MCF 10A (cell line): Measurements from ENCODE around the gene PHACTR1. TPM values are rescaled to one million over a fixed set of nuclear protein-coding genes. Genes with fewer than 3 reads are reported as not detected.

ENCODE experiments used
- BruUV-seq: library from RNA; stranded (reverse); fragments of 400-500 nt; replicated peaks from 2 replicates; lab custom pipeline; 2021; lab: Mats Ljungman, UMichigan
- CTCF ChIA-PET: fragments of 300-600 bp; sonication (Branson Sonifier 250); formaldehyde crosslinking; extraction: SDS; loops from one replicate; lab custom pipeline; 2021; ENCODE audit warnings: antibody characterized with exemption, inconsistent platforms; lab: Yijun Ruan, JAX
- POLR2A ChIA-PET: fragments of 300-600, 350-650 bp; sonication (Branson Sonifier 250); formaldehyde crosslinking; extraction: SDS; loops from one replicate; lab custom pipeline; 2020; ENCODE audit warnings: antibody characterized with exemption, inconsistent platforms; lab: Yijun Ruan, JAX
- DNase-seq: peaks from one replicate; pipeline ENCODE4 v3.0.0-alpha.2; 2018; ENCODE audit not compliant: unreplicated experiment
- H3K27ac Mint-ChIP-seq: one replicate; pipeline ENCODE4 v1.8.0; 2022; ENCODE audit warnings: mild to moderate bottlenecking, low read depth, mixed read lengths; ENCODE audit not compliant: unreplicated experiment
- H3K27me3 Mint-ChIP-seq: one replicate; pipeline ENCODE4 v1.8.0; 2022; ENCODE audit warnings: mixed read lengths; ENCODE audit not compliant: insufficient read depth, unreplicated experiment
- H3K36me3 Mint-ChIP-seq: one replicate; pipeline ENCODE4 v1.8.0; 2022; ENCODE audit warnings: mild to moderate bottlenecking, moderate library complexity, mixed read lengths; ENCODE audit not compliant: insufficient read depth, unreplicated experiment
- H3K4me1 Mint-ChIP-seq: one replicate; pipeline ENCODE4 v1.8.0; 2022; ENCODE audit warnings: mixed read lengths; ENCODE audit not compliant: insufficient read depth, unreplicated experiment
- H3K4me3 Mint-ChIP-seq: one replicate; pipeline ENCODE4 v1.8.0; 2022; ENCODE audit warnings: mild to moderate bottlenecking, moderate library complexity, mixed read lengths; ENCODE audit not compliant: unreplicated experiment
- H3K9me3 Mint-ChIP-seq: one replicate; pipeline ENCODE4 v1.8.0; 2022; ENCODE audit warnings: mixed read lengths; ENCODE audit not compliant: unreplicated experiment
- intact Hi-C: fragments of 100-400 bp; cut with micrococcal nuclease; formaldehyde crosslinking; loops from 2 replicates; pipeline ENCODE4 v1.14.1; 2022
- total RNA-seq: library from RNA; stranded (reverse); gene quantifications from 2 replicates; pipeline ENCODE4 v1.2.3, GENCODE V29; 2022
- TF ChIP-seq, protein P1 (sequence below): fragments of 200-600 bp; IDR thresholded peaks from one replicate; pipeline ENCODE4 v1.8.0; 2022; ENCODE audit warnings: antibody characterized with exemption, mild to moderate bottlenecking; ENCODE audit not compliant: unreplicated experiment

PHACTR1 gene
- total RNA-seq, 1 experiment from 2014 or later = not detected

DNA sequence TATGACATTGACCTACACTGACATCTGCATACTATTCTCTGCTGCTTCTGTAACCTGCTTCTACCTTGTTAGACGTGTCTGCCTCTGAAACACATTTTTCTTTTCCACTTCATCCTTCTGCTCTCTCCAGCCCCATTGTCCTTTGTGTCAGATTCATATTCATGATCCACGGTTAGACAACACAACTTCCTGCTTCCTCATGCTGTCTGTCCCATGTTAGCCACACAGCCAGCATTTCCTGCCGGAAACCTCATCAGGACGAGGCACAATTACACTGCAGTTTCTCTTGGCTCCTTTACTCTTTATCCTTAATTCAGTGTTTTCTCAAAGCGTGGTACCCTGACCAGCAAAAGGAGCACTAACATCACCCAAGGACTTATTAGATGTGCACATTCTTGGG lies 461.5 kb downstream of the PHACTR1 start:
- POLR2A ChIA-PET = interaction anchor here (0.6 to 0.7 kb wide), 2 partner anchors 146 to 1240 kb away, joined by 3 read pairs; no protein-coding TSS in a partner anchor
- H3K27ac Mint-ChIP-seq = no peak overlapping the region

DNA sequence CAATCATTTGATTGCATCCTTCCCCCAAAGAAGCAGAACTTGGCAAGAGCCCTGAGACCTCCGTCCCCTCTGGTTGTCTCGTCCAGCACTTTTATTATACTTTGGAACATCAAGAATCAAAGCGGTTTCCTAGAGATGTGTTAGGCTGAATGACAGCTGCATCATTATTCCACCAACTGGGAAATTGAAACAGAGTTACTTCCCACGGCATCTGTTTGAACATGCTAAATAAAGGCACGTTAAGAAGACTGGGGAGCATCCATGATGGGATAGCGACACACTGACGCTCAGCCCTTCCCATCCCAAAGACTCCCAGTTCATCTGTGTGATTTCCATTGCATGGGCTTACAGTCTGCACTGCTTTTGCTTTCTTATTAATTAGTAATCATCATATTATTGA lies 464.0 kb downstream of the PHACTR1 start:
- intact Hi-C loops = no loop called here
- no peak for DNase-seq
- ChIA-PET POLR2A (no interaction called here), CTCF (no interaction called here)
- no peak overlapping the region for H3K27ac Mint-ChIP-seq
- no peaks in the 10 kb centered on the region for H3K36me3 Mint-ChIP-seq
- no TSS peak for BruUV-seq
- TF ChIP-seq, protein P1, sequence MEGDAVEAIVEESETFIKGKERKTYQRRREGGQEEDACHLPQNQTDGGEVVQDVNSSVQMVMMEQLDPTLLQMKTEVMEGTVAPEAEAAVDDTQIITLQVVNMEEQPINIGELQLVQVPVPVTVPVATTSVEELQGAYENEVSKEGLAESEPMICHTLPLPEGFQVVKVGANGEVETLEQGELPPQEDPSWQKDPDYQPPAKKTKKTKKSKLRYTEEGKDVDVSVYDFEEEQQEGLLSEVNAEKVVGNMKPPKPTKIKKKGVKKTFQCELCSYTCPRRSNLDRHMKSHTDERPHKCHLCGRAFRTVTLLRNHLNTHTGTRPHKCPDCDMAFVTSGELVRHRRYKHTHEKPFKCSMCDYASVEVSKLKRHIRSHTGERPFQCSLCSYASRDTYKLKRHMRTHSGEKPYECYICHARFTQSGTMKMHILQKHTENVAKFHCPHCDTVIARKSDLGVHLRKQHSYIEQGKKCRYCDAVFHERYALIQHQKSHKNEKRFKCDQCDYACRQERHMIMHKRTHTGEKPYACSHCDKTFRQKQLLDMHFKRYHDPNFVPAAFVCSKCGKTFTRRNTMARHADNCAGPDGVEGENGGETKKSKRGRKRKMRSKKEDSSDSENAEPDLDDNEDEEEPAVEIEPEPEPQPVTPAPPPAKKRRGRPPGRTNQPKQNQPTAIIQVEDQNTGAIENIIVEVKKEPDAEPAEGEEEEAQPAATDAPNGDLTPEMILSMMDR = no peak
- H3K27me3 Mint-ChIP-seq = peaks cover 31% of the 10 kb centered on the region
- H3K4me3 Mint-ChIP-seq = no peak overlapping the region
- no peaks in the 10 kb centered on the region for H3K9me3 Mint-ChIP-seq
- no peaks in the 10 kb centered on the region for H3K4me1 Mint-ChIP-seq

More for the DNA sequence above, 461.5 kb downstream of the PHACTR1 start:
- no peaks in the 10 kb centered on the region for H3K9me3 Mint-ChIP-seq
- H3K27me3 Mint-ChIP-seq = peaks cover 23% of the 10 kb centered on the region
- CTCF ChIA-PET = no interaction called here
- H3K4me1 Mint-ChIP-seq = no peaks in the 10 kb centered on the region
- no TSS peak for BruUV-seq
- intact Hi-C loops = no loop called here
- no peak for DNase-seq
- no peaks in the 10 kb centered on the region for H3K36me3 Mint-ChIP-seq
- TF ChIP-seq, protein P1 = no peak
- H3K4me3 Mint-ChIP-seq = no peak overlapping the region

DNA sequence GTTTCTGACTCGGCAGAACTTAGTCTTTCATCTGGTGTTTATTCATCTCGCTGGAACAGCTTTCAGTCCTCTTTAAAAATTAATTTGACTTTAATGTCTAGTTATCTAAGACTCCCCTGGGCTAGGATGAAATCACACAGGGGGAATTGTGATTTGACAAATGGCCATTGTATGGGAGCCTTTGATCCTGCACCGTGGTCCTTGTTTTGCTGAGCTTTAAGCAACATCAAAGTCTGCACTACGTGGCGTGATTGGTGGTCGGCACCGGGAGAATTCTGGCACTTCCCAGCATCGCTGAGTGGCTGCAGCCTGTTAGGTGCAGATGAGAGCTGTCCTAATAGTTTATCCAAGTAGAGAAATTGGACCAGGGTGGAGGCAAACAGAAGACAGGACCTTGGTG lies 464.8 kb downstream of the PHACTR1 start:
- POLR2A ChIA-PET = no interaction called here
- BruUV-seq = no TSS peak
- CTCF ChIA-PET = no interaction called here
- Mint-ChIP-seq H3K9me3 (no peaks in the 10 kb centered on the region), H3K27ac (no peak overlapping the region), H3K4me1 (no peaks in the 10 kb centered on the region), H3K27me3 (peaks cover 32% of the 10 kb centered on the region), H3K36me3 (no peaks in the 10 kb centered on the region), H3K4me3 (no peak overlapping the region)
- DNase-seq = no peak
- intact Hi-C loops = no loop called here
- TF ChIP-seq, protein P1 = no peak

DNA sequence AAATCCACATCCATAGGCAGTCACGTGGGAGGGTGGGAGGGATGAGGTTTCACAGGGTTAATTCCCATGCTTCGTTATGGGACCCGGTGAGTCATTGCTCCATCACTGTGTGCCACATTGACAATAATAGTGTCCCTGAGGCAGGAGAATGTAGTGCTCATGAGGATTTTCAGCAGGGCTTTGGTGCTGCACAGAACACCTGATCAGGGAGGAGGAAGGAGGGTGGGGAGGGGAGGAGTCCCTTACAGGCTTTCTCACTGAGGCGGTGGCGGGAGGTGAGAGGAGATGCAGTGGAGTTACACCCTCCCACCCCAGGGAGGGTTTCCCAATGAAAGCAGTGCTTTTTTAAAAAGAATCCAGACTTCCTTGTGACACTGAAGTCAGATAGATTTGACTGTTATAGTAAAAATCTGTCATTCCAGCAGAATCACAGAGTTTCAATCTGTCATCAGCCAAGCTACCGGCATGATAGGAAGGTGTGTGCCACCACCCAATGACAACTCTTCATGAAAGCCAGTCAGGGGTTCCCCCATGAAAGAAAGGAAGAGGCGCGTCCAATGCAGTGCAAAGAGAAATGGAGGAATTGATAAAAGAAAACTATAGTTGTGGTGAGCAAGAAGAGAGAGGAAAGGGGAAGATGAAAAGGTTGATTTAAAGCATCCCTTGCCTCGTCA lies 467.0 kb downstream of the PHACTR1 start:
- intact Hi-C loops = no loop called here
- no peak for DNase-seq
- no peaks in the 10 kb centered on the region for H3K9me3 Mint-ChIP-seq
- TF ChIP-seq, protein P1 = no peak
- ChIA-PET CTCF (no interaction called here), POLR2A (no interaction called here)
- peaks cover 54% of the 10 kb centered on the region for H3K27me3 Mint-ChIP-seq
- H3K4me3 Mint-ChIP-seq = no peak overlapping the region
- H3K36me3 Mint-ChIP-seq = no peaks in the 10 kb centered on the region
- H3K4me1 Mint-ChIP-seq = no peaks in the 10 kb centered on the region
- no TSS peak for BruUV-seq
- no peak overlapping the region for H3K27ac Mint-ChIP-seq
